ENCODE data around the gene KCNJ6.

DNA sequence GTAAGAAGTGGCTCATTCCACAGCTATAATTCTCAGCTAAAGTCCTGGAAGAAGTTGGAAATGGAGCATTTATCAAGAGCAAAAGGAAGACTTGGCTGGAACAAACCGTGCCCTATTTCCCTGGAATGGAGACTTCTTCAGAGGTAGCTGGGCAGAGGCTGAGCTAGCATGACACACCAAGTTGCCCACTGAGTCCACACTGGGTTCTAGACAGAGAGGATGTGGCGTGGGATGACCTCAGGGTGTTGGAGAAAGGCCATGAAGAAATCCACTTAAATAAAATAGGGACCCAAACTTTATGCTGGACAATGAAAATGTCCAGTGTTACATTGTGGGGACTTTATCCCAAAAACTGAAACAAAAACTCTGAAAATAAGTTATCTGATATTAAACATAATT, 116.2 kb downstream of the KCNJ6 start:
- TF ChIP-seq SP1 (IDR thresholded peaks at IDR 0.05) (no peak), ZNF384 (IDR thresholded peaks at IDR 0.05) (no peak)

Measured in HEK293T (cell line).